Astrocyte of the spinal cord (primary cell): ENCODE data around the gene PRRT1.

ENCODE experiments used
- DNase-seq: peaks from one replicate; pipeline ENCODE4 v3.0.0; 2011; ENCODE audit warnings: low read depth, low spot score
- H3K4me3 ChIP-seq: 2 replicates; pipeline ENCODE4 v1.5.1; 2011; ENCODE audit warnings: low read depth, mild to moderate bottlenecking, low read length, moderate library complexity
- CTCF ChIP-seq: IDR thresholded peaks from 2 replicates; pipeline ENCODE4 v1.5.1; 2012; ENCODE audit warnings: low read depth, mild to moderate bottlenecking, low read length, inconsistent platforms
- in situ Hi-C: cut with HindIII; loops from 2 replicates; pipeline ENCODE4 v1.10.0; 2017; ENCODE audit warnings: low sequenced_read_pairs

PRRT1 gene

GRCh38 chr6:32183030-32183429, 31.3 kb upstream of the PRRT1 start:
- in situ Hi-C loops, result no loop called here
- no peak for DNase-seq
- H3K4me3 ChIP-seq, result no peak overlapping the region

GRCh38 chr6:32182555-32182981, 30.8 kb upstream of the PRRT1 start:
- no peak for DNase-seq
- H3K4me3 ChIP-seq, result no peak overlapping the region
- in situ Hi-C loops, result no loop called here
- no peak for TF ChIP-seq CTCF

More at GRCh38 chr6:32183030-32183429, 31.3 kb upstream of the PRRT1 start:
- no peak for TF ChIP-seq CTCF

GRCh38 chr6:32181915-32182529, 30.3 kb upstream of the PRRT1 start:
- no peak for TF ChIP-seq CTCF
- no peak for DNase-seq
- no peak overlapping the region for H3K4me3 ChIP-seq
- in situ Hi-C loops, result no loop called here

GRCh38 chr6:32181148-32181702, 29.5 kb upstream of the PRRT1 start:
- in situ Hi-C loops, result no loop called here
- H3K4me3 ChIP-seq, result no peak overlapping the region
- DNase-seq, result no peak
- no peak for TF ChIP-seq CTCF

- DNase-seq, result no peak
- no peak for TF ChIP-seq CTCF
- no peak overlapping the region for H3K4me3 ChIP-seq
- in situ Hi-C loops, result no loop called here
These were observed 28.1 kb upstream of the PRRT1 start for GRCh38 chr6:32179766-32180405.

- in situ Hi-C loops, result no loop called here
- peak overlapping the region; percentile 98 for H3K4me3 ChIP-seq
- TF ChIP-seq CTCF, result no peak
- DNase-seq, result no peak
These were observed 27.1 kb upstream of the PRRT1 start for GRCh38 chr6:32178547-32179440.
